Measurements from ENCODE around the gene CCN5. TPM values are rescaled to one million over a fixed set of nuclear protein-coding genes. Genes with fewer than 3 reads are reported as not detected.
"Not testable (repeated sequence)": the region's sequence is repeated elsewhere in the genome, so short reads cannot be mapped to it uniquely, and the experiment has no call there.

The CCN5 gene
- total RNA-seq, result 1 to 10 TPM in 5 of 6 experiments, under 1 TPM in 1; 0.92 to 6.1 (median 1.5) TPM
- long read RNA-seq, result 0 reads

GRCh38 chr20:44714701-44715498, at the start of gene CCN5:
CCN5 (plus strand) TSS chr20:44715369; CDS start chr20:44715391, 22 bp downstream.
- peak; percentile 76 to 79 (median 77) for DNase-seq
- WGBS (ENCODE audit: insufficient coverage, low coverage, low lambda C conversion rate, missing lambda C conversion rate), result 20% methylated on average over 6 of the region's 28 CpGs
- intact Hi-C loops (cut with DNase I), result no loop called here
- H3K4me3 ChIP-seq, result no peak within 1 kb of the TSS
- no peaks in the 10 kb centered on the region for H3K9me3 ChIP-seq
- no peaks in the 10 kb centered on the region for H3K4me1 ChIP-seq
- H3K36me3 ChIP-seq, result no peaks in the 10 kb centered on the region
- H3K27me3 ChIP-seq, result no peaks in the 10 kb centered on the region
- peak; percentile 76 to 94 (median 90) for ATAC-seq
- no peak within 1 kb of the TSS for H3K27ac ChIP-seq
- TF ChIP-seq CTCF (IDR thresholded peaks at IDR 0.05) (no peak), POLR2A (IDR thresholded peaks at IDR 0.05) (no peak)

GRCh38 chr20:44666066-44666465, 49.1 kb upstream of the CCN5 start:
- H3K4me3 ChIP-seq, result no peak overlapping the region
- intact Hi-C loops (cut with DNase I), result no loop called here
- H3K36me3 ChIP-seq, result no peaks in the 10 kb centered on the region
- H3K27me3 ChIP-seq, result no peaks in the 10 kb centered on the region
- no peaks in the 10 kb centered on the region for H3K9me3 ChIP-seq
- no peak overlapping the region for H3K27ac ChIP-seq
- no peak for ATAC-seq
- no peaks in the 10 kb centered on the region for H3K4me1 ChIP-seq
- WGBS (ENCODE audit: insufficient coverage, low coverage, low lambda C conversion rate, missing lambda C conversion rate), result 62% methylated on average over 3 of the region's 3 CpGs
- TF ChIP-seq CTCF (IDR thresholded peaks at IDR 0.05), result no peak
- TF ChIP-seq POLR2A (IDR thresholded peaks at IDR 0.05), result no peak
- no peak for DNase-seq

DNA sequence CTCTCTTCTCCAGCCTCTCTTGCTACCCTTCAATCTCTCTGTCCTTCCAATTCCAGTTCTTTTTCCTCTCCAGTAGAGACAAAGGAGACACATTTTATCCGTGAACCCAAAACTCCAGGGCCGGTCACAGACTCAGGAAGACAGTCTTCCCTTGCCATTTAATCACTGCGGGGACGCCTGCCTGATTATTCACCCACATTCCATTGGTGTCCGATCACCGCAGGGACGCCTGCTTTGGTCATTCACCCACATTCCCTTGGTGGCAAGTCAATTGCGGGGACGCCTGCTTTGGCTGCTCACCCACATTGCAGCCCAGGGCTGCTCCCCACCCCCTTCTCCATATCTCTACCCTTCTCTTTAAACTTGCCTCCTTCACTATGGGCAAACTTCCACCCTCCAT, 44.3 kb upstream of the CCN5 start:
- H3K4me3 ChIP-seq; H3K9me3 ChIP-seq; H3K27ac ChIP-seq; ATAC-seq; DNase-seq; H3K27me3 ChIP-seq; intact Hi-C loops (cut with DNase I); H3K4me1 ChIP-seq; H3K36me3 ChIP-seq: not testable (repeated sequence)
- WGBS (ENCODE audit: insufficient coverage, low coverage, low lambda C conversion rate, missing lambda C conversion rate), result 65% methylated on average over 9 of the region's 9 CpGs

- H3K4me3 ChIP-seq; H3K9me3 ChIP-seq; H3K4me1 ChIP-seq; H3K27ac ChIP-seq; intact Hi-C loops (cut with DNase I); H3K36me3 ChIP-seq; DNase-seq; H3K27me3 ChIP-seq; ATAC-seq: not testable (repeated sequence)
- 74% methylated on average over 4 of the region's 7 CpGs for WGBS (ENCODE audit: insufficient coverage, low coverage, low lambda C conversion rate, missing lambda C conversion rate)
These were observed 43.6 kb upstream of the CCN5 start for GRCh38 chr20:44671541-44671940.

- H3K27me3 ChIP-seq; H3K4me1 ChIP-seq; H3K9me3 ChIP-seq; DNase-seq; H3K4me3 ChIP-seq; ATAC-seq; intact Hi-C loops (cut with DNase I); H3K36me3 ChIP-seq; H3K27ac ChIP-seq: not testable (repeated sequence)
- WGBS (ENCODE audit: insufficient coverage, low coverage, low lambda C conversion rate, missing lambda C conversion rate), result 79% methylated on average over 12 of the region's 23 CpGs
These were observed 42.8 kb upstream of the CCN5 start for GRCh38 chr20:44672318-44672902.

DNA sequence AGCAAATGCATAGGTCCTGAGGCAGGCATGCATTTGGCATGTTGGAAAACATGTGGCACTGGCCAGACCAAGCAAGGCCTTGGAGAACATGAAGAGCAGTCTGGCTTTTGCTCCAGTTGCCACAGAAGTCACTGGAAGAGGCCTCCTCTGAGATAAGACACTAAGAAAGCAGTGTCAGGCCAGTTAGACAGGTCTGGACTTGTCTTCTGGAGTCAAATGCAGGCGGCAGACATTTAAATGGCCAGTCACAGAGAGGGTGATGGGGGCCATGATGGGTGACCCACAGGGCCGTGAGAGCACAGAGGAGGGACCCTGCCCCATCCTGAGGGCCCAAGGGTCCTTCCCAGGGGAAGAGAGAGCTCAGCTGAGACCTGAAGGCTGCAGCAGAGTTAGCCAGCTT, 36.9 kb upstream of the CCN5 start:
- DNase-seq, result no peak
- H3K27me3 ChIP-seq, result no peaks in the 10 kb centered on the region
- no peaks in the 10 kb centered on the region for H3K36me3 ChIP-seq
- no peak overlapping the region for H3K27ac ChIP-seq
- no peaks in the 10 kb centered on the region for H3K4me1 ChIP-seq
- intact Hi-C loops (cut with DNase I), result no loop called here
- H3K4me3 ChIP-seq, result no peak overlapping the region
- ATAC-seq, result no peak
- 0% methylated on average over 1 of the region's 2 CpGs for WGBS (ENCODE audit: insufficient coverage, low coverage, low lambda C conversion rate, missing lambda C conversion rate)
- no peaks in the 10 kb centered on the region for H3K9me3 ChIP-seq
- TF ChIP-seq CTCF (IDR thresholded peaks at IDR 0.05), result no peak
- TF ChIP-seq POLR2A (IDR thresholded peaks at IDR 0.05), result no peak
